Measurements from ENCODE around the gene GNE.
"Not testable (repeated sequence)": the region's sequence is repeated elsewhere in the genome, so short reads cannot be mapped to it uniquely, and the experiment has no call there.

GNE gene

GRCh38 chr9:36275060-36275459 lies 16.8 kb upstream of the GNE start:
- no peaks in the 10 kb centered on the region for H3K79me2 ChIP-seq
- no peak overlapping the region for H3K4me2 ChIP-seq (ENCODE audit: low read length)
- no peak overlapping the region for H3K9ac ChIP-seq
- H3K4me3 ChIP-seq (ENCODE audit: low read depth, low read length) = no peak overlapping the region
- no peaks in the 10 kb centered on the region for H3K36me3 ChIP-seq (ENCODE audit: control insufficient read depth, insufficient read depth, low read length)
- H3K4me1 ChIP-seq = peaks cover 2% of the 10 kb centered on the region
- TF ChIP-seq CTCF (IDR thresholded peaks at IDR 0.05) = no peak
- H3K27ac ChIP-seq = no peak overlapping the region
- H2AFZ ChIP-seq = no peak overlapping the region
- no peaks in the 10 kb centered on the region for H3K27me3 ChIP-seq (ENCODE audit: control insufficient read depth, insufficient read depth, low read length)
- H3K9me3 ChIP-seq (ENCODE audit: control insufficient read depth, low read length) = no peaks in the 10 kb centered on the region

DNA sequence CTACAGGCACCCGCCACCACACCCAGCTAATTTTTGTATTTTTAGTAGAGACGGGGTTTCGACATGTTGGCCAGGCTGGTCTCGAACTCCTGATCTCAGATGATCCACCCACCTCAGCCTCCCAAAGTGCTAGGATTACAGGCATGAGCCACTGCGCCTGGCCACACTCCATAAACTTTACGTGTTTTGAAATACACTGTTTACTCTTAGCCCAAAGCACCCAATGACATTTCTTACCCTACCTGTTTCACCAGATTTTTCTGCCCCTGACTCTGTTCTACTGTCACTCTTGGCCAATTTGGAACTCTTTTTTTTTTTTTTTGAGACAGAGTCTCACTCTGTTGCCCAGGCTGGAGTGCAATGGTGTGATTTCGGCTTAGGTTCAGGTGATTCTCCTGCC lies 15.1 kb upstream of the GNE start:
- H3K9ac ChIP-seq; H3K27ac ChIP-seq; H3K27me3 ChIP-seq (ENCODE audit: control insufficient read depth, insufficient read depth, low read length); H2AFZ ChIP-seq; H3K9me3 ChIP-seq (ENCODE audit: control insufficient read depth, low read length); H3K79me2 ChIP-seq; H3K4me2 ChIP-seq (ENCODE audit: low read length); H3K4me1 ChIP-seq; H3K4me3 ChIP-seq (ENCODE audit: low read depth, low read length); H3K36me3 ChIP-seq (ENCODE audit: control insufficient read depth, insufficient read depth, low read length): not testable (repeated sequence)

DNA sequence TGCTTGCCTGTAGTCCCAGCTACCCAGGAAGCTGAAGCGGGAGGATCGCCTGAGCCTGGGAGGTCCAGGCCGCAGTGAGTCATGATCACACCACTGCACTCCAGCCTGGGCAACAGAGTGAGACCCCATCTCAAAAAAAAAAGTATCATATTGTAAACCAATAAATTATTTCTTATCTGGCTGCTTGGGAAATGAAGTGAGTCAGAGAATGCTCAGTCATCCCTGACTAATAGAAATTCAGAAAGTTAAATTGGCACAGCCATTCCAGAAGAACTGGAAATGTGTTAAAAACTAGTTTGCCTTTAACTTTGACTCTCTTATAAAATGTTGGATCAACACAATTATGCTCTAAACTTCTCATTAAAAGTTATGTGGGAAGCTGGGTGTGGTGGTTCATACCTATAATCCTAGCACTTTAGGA lies 9.8 kb upstream of the GNE start:
- TF ChIP-seq CTCF (IDR thresholded peaks at IDR 0.05) = no peak
- Histone ChIP-seq H3K4me3 (ENCODE audit: low read depth, low read length) (no peak overlapping the region), H3K9ac (no peak overlapping the region), H3K27ac (no peak overlapping the region), H3K27me3 (ENCODE audit: control insufficient read depth, insufficient read depth, low read length) (no peaks in the 10 kb centered on the region), H2AFZ (no peak overlapping the region), H3K4me1 (peaks cover 2% of the 10 kb centered on the region), H3K79me2 (no peaks in the 10 kb centered on the region), H3K9me3 (ENCODE audit: control insufficient read depth, low read length) (no peaks in the 10 kb centered on the region), H3K36me3 (ENCODE audit: control insufficient read depth, insufficient read depth, low read length) (no peaks in the 10 kb centered on the region), H3K4me2 (ENCODE audit: low read length) (no peak overlapping the region)

DNA sequence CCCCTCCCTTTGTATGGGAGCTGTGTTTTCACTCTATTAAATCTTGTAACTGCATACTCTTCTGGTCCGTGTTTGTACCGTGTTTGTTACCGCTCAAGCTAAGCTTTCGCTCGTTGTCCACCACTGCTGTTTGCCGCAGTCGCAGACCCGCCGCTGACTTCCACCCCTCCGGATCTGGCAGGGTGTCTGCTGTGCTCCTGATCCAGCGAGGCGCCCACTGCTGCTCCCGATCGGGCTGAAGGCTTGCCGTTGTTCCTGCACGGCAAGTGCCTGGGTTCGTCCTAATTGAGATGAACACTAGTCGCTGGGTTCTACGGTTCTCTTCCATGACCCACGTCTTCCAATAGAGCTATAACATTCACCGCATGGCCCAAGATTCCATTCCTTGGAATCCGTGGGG lies 6.6 kb upstream of the GNE start:
- TF ChIP-seq CTCF (IDR thresholded peaks at IDR 0.05) = no peak
- H3K4me2 ChIP-seq (ENCODE audit: low read length) = no peak overlapping the region
- no peaks in the 10 kb centered on the region for H3K79me2 ChIP-seq
- no peak overlapping the region for H3K4me3 ChIP-seq (ENCODE audit: low read depth, low read length)
- no peak overlapping the region for H2AFZ ChIP-seq
- H3K4me1 ChIP-seq = no peaks in the 10 kb centered on the region
- no peaks in the 10 kb centered on the region for H3K27me3 ChIP-seq (ENCODE audit: control insufficient read depth, insufficient read depth, low read length)
- H3K9me3 ChIP-seq (ENCODE audit: control insufficient read depth, low read length) = no peaks in the 10 kb centered on the region
- no peaks in the 10 kb centered on the region for H3K36me3 ChIP-seq (ENCODE audit: control insufficient read depth, insufficient read depth, low read length)
- H3K27ac ChIP-seq = no peak overlapping the region
- no peak overlapping the region for H3K9ac ChIP-seq

- no peaks in the 10 kb centered on the region for H3K36me3 ChIP-seq (ENCODE audit: control insufficient read depth, insufficient read depth, low read length)
- no peak overlapping the region for H3K27ac ChIP-seq
- no peak overlapping the region for H3K4me3 ChIP-seq (ENCODE audit: low read depth, low read length)
- TF ChIP-seq CTCF (IDR thresholded peaks at IDR 0.05) = no peak
- H3K4me2 ChIP-seq (ENCODE audit: low read length) = no peak overlapping the region
- H3K9me3 ChIP-seq (ENCODE audit: control insufficient read depth, low read length) = no peaks in the 10 kb centered on the region
- H2AFZ ChIP-seq = no peak overlapping the region
- H3K4me1 ChIP-seq = no peaks in the 10 kb centered on the region
- no peaks in the 10 kb centered on the region for H3K27me3 ChIP-seq (ENCODE audit: control insufficient read depth, insufficient read depth, low read length)
- H3K79me2 ChIP-seq = no peaks in the 10 kb centered on the region
- H3K9ac ChIP-seq = no peak overlapping the region
Measured at GRCh38 chr9:36263683-36264082, 5.4 kb upstream of the GNE start.

Measured in parathyroid adenoma (tissue), 2 donors.